HEK293 (cell line): ENCODE results near the gene PPP4R1.

ENCODE experiments used
- CTCF ChIA-PET: fragments of 350-600 bp; formaldehyde crosslinking; extraction: SDS; loops from one replicate; lab custom pipeline; 2021; ENCODE audit warnings: antibody characterized with exemption; lab: Yijun Ruan, JAX
- POLR2A ChIA-PET: fragments of 300-600 bp; formaldehyde crosslinking; extraction: SDS; loops from one replicate; lab custom pipeline; 2020; ENCODE audit warnings: antibody characterized with exemption, inconsistent platforms; lab: Yijun Ruan, JAX
- H3K27ac ChIP-seq: fragments of 200-500 bp; sonication (Bioruptor generic); 2 replicates; pipeline ENCODE4 v1.5.1; 2014; ENCODE audit warnings: low read depth, low read length, control low read depth, inconsistent platforms; ENCODE audit errors: extremely low read depth
- H3K36me3 ChIP-seq, 2 experiments: fragments of 200-500 bp in 1 of 2; sonication (Bioruptor generic) in 1 of 2; 1 replicate in 1 of 2; 2 replicates in 1 of 2; pipeline ENCODE4 v1.5.1; 2014 to 2017; ENCODE audit warnings: inconsistent platforms in 2 of 2, low read length in 2 of 2; ENCODE audit not compliant: control insufficient read depth in 2 of 2, insufficient read depth in 1 of 2
- H3K4me1 ChIP-seq: fragments of 200-500 bp; sonication (Bioruptor generic); 2 replicates; pipeline ENCODE4 v1.5.1; 2014; ENCODE audit warnings: mild to moderate bottlenecking, low read length, inconsistent platforms; ENCODE audit not compliant: control insufficient read depth, insufficient read depth
- H3K4me3 ChIP-seq: 2 replicates; pipeline ENCODE4 v1.5.1; 2011; ENCODE audit warnings: low read depth, mild to moderate bottlenecking, control low read depth, low read length, moderate library complexity
- H3K9me3 ChIP-seq: fragments of 200-500 bp; sonication (Bioruptor generic); 2 replicates; pipeline ENCODE4 v1.5.1; 2014; ENCODE audit warnings: low read depth, low read length, inconsistent platforms; ENCODE audit not compliant: control insufficient read depth, insufficient read depth
- EGR2 ChIP-seq: fragments of 450-650 bp; formaldehyde crosslinking; IDR thresholded peaks from 2 replicates; pipeline ENCODE4 v1.5.1; 2016; ENCODE audit warnings: low read depth, missing biosample characterization, missing genetic modification characterization
- GLI2 ChIP-seq: fragments of 450-650 bp; formaldehyde crosslinking; IDR thresholded peaks from 2 replicates; pipeline ENCODE4; 2017; ENCODE audit warnings: missing biosample characterization, missing genetic modification characterization, low read depth, borderline replicate concordance
- GLIS1 ChIP-seq: fragments of 450-650 bp; formaldehyde crosslinking; IDR thresholded peaks from 2 replicates; pipeline ENCODE4 v1.5.1; 2016; ENCODE audit warnings: missing biosample characterization, missing genetic modification characterization
- KLF16 ChIP-seq: fragments of 450-650 bp; formaldehyde crosslinking; IDR thresholded peaks from 2 replicates; pipeline ENCODE4 v1.5.1; 2017; ENCODE audit warnings: missing biosample characterization, missing genetic modification characterization
- SP2 ChIP-seq: fragments of 450-650 bp; formaldehyde crosslinking; IDR thresholded peaks from 2 replicates; pipeline ENCODE4 v1.5.1; 2016; ENCODE audit warnings: missing biosample characterization, missing genetic modification characterization
- ZFP37 ChIP-seq: fragments of 450-650 bp; formaldehyde crosslinking; IDR thresholded peaks from 2 replicates; pipeline ENCODE4 v1.5.1; 2016; ENCODE audit warnings: missing biosample characterization, missing genetic modification characterization
- ZFP69B ChIP-seq: fragments of 450-650 bp; formaldehyde crosslinking; IDR thresholded peaks from 2 replicates; pipeline ENCODE4 v1.5.1; 2016; ENCODE audit warnings: missing biosample characterization, missing genetic modification characterization
- ZNF140 ChIP-seq: fragments of 450-650 bp; formaldehyde crosslinking; IDR thresholded peaks from 2 replicates; pipeline ENCODE4 v1.5.1; 2016; ENCODE audit warnings: missing biosample characterization, missing genetic modification characterization
- ZNF155 ChIP-seq: fragments of 450-650 bp; formaldehyde crosslinking; IDR thresholded peaks from 2 replicates; pipeline ENCODE4 v1.5.1; 2016; ENCODE audit warnings: missing biosample characterization, missing genetic modification characterization
- ZNF16 ChIP-seq: fragments of 450-650 bp; formaldehyde crosslinking; IDR thresholded peaks from 2 replicates; pipeline ENCODE4 v1.5.1; 2016; ENCODE audit warnings: low read depth, missing biosample characterization, missing genetic modification characterization
- ZNF548 ChIP-seq: fragments of 450-650 bp; formaldehyde crosslinking; IDR thresholded peaks from 2 replicates; pipeline ENCODE4 v1.5.1; 2016; ENCODE audit warnings: missing biosample characterization, missing genetic modification characterization
- ZNF596 ChIP-seq: fragments of 450-650 bp; IDR thresholded peaks from 2 replicates; pipeline ENCODE4 v1.5.0; 2018; ENCODE audit warnings: missing biosample characterization, mild to moderate bottlenecking, missing genetic modification characterization, moderate library complexity
- ZNF658 ChIP-seq: fragments of 450-650 bp; formaldehyde crosslinking; IDR thresholded peaks from 2 replicates; pipeline ENCODE4; 2016; ENCODE audit warnings: missing biosample characterization, missing genetic modification characterization
- ZNF707 ChIP-seq: fragments of 450-650 bp; formaldehyde crosslinking; IDR thresholded peaks from 2 replicates; pipeline ENCODE4 v1.5.1; 2016; ENCODE audit warnings: missing biosample characterization, missing genetic modification characterization
- ZNF747 ChIP-seq: fragments of 450-650 bp; formaldehyde crosslinking; IDR thresholded peaks from 2 replicates; pipeline ENCODE4 v1.5.1; 2016; ENCODE audit warnings: missing biosample characterization, missing genetic modification characterization
- ZSCAN16 ChIP-seq: fragments of 450-650 bp; formaldehyde crosslinking; IDR thresholded peaks from 2 replicates; pipeline ENCODE4 v1.5.1; 2016; ENCODE audit warnings: missing biosample characterization, missing genetic modification characterization
- ZSCAN23 ChIP-seq: fragments of 450-650 bp; formaldehyde crosslinking; IDR thresholded peaks from 2 replicates; pipeline ENCODE4 v1.5.1; 2016; ENCODE audit warnings: missing biosample characterization, missing genetic modification characterization
- TF ChIP-seq, protein P1 (sequence below): fragments of 450-650 bp; formaldehyde crosslinking; IDR thresholded peaks from 2 replicates; pipeline ENCODE4 v1.5.0; 2017; ENCODE audit warnings: missing biosample characterization, missing genetic modification characterization, borderline replicate concordance
- TF ChIP-seq, protein P2 (sequence below): fragments of 450-650 bp; formaldehyde crosslinking; IDR thresholded peaks from 2 replicates; pipeline ENCODE4 v1.5.1; 2016; ENCODE audit warnings: missing biosample characterization, missing genetic modification characterization
- TF ChIP-seq, protein P3 (sequence below): fragments of 450-650 bp; formaldehyde crosslinking; IDR thresholded peaks from 2 replicates; pipeline ENCODE4 v1.5.1; 2016; ENCODE audit warnings: missing biosample characterization, missing genetic modification characterization, borderline replicate concordance

PPP4R1 gene

DNA sequence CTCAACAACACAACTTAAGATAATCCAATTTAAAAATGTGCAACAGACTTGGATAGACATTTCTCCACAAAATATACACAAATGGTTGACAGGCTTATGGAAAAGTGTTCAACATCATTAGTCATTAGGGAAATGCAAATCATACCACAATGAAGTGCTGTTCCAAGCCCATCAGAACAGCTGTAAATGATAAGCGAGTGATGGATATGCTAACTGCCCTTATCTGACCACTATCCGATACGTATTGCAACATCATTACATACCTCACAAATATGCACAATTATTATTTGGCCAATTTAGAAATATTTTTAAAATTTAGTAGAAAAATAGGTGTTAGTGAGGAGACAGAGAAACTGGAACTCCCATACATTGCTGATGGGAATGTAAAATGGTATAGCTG lies 62.2 kb downstream of the PPP4R1 start (continued):
- TF ChIP-seq ZNF140 (tag by site-specific recombination) (no peak), ZNF596 (no peak), ZSCAN23 (no peak)

DNA sequence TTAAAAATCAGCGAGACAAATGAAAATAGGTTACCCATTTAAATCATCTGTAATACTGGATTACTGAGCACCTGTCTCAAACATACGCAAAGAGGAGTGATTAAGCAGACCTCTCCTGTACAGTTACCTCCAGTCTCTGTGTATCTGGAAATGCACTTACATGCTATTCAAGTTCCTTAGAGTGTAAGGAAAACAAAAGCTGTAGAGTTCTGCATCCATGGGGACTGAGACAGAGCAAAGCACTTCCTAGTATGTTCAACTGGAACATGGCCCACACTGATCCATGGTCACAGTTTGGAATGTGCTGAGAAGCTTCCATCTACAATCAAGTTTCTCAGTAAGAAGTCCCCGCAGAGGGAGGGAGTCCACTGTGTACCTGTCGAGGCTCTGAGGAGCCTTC lies 63.9 kb downstream of the PPP4R1 start:
- H3K27ac ChIP-seq: no peak overlapping the region
- ChIA-PET POLR2A (no interaction called here), CTCF (interaction anchor here (1.4 to 1.5 kb wide), 2 partner anchors 11 to 25 kb away, joined by 3 to 7 read pairs; no protein-coding TSS in a partner anchor)
- peaks cover 39 to 88% of the 10 kb centered on the region in 2 experiments for H3K36me3 ChIP-seq
- no peaks in the 10 kb centered on the region for H3K9me3 ChIP-seq
- no peak overlapping the region for H3K4me3 ChIP-seq
- H3K4me1 ChIP-seq: no peaks in the 10 kb centered on the region
- TF ChIP-seq ZNF548 (tag by site-specific recombination): no peak
- no peak for TF ChIP-seq ZFP37
- TF ChIP-seq ZNF747: no peak
- TF ChIP-seq ZSCAN16 (tag by site-specific recombination): no peak
- TF ChIP-seq GLIS1 (tag by site-specific recombination): no peak
- TF ChIP-seq, protein P1, sequence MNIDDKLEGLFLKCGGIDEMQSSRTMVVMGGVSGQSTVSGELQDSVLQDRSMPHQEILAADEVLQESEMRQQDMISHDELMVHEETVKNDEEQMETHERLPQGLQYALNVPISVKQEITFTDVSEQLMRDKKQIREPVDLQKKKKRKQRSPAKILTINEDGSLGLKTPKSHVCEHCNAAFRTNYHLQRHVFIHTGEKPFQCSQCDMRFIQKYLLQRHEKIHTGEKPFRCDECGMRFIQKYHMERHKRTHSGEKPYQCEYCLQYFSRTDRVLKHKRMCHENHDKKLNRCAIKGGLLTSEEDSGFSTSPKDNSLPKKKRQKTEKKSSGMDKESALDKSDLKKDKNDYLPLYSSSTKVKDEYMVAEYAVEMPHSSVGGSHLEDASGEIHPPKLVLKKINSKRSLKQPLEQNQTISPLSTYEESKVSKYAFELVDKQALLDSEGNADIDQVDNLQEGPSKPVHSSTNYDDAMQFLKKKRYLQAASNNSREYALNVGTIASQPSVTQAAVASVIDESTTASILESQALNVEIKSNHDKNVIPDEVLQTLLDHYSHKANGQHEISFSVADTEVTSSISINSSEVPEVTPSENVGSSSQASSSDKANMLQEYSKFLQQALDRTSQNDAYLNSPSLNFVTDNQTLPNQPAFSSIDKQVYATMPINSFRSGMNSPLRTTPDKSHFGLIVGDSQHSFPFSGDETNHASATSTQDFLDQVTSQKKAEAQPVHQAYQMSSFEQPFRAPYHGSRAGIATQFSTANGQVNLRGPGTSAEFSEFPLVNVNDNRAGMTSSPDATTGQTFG (tag by site-specific recombination): no peak
- TF ChIP-seq ZFP69B (tag by site-specific recombination): no peak
- TF ChIP-seq, protein P2, sequence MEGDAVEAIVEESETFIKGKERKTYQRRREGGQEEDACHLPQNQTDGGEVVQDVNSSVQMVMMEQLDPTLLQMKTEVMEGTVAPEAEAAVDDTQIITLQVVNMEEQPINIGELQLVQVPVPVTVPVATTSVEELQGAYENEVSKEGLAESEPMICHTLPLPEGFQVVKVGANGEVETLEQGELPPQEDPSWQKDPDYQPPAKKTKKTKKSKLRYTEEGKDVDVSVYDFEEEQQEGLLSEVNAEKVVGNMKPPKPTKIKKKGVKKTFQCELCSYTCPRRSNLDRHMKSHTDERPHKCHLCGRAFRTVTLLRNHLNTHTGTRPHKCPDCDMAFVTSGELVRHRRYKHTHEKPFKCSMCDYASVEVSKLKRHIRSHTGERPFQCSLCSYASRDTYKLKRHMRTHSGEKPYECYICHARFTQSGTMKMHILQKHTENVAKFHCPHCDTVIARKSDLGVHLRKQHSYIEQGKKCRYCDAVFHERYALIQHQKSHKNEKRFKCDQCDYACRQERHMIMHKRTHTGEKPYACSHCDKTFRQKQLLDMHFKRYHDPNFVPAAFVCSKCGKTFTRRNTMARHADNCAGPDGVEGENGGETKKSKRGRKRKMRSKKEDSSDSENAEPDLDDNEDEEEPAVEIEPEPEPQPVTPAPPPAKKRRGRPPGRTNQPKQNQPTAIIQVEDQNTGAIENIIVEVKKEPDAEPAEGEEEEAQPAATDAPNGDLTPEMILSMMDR: no peak
- TF ChIP-seq ZNF707 (tag by site-specific recombination): no peak
- TF ChIP-seq ZNF155 (tag by site-specific recombination): no peak
- no peak for TF ChIP-seq ZNF658 (tag by site-specific recombination)
- no peak for TF ChIP-seq GLI2 (tag by site-specific recombination)
- no peak for TF ChIP-seq KLF16 (tag by site-specific recombination)
- TF ChIP-seq SP2 (tag by site-specific recombination): no peak
- no peak for TF ChIP-seq ZNF16 (tag by site-specific recombination)
- no peak for TF ChIP-seq EGR2 (tag by site-specific recombination)
- TF ChIP-seq, protein P3, sequence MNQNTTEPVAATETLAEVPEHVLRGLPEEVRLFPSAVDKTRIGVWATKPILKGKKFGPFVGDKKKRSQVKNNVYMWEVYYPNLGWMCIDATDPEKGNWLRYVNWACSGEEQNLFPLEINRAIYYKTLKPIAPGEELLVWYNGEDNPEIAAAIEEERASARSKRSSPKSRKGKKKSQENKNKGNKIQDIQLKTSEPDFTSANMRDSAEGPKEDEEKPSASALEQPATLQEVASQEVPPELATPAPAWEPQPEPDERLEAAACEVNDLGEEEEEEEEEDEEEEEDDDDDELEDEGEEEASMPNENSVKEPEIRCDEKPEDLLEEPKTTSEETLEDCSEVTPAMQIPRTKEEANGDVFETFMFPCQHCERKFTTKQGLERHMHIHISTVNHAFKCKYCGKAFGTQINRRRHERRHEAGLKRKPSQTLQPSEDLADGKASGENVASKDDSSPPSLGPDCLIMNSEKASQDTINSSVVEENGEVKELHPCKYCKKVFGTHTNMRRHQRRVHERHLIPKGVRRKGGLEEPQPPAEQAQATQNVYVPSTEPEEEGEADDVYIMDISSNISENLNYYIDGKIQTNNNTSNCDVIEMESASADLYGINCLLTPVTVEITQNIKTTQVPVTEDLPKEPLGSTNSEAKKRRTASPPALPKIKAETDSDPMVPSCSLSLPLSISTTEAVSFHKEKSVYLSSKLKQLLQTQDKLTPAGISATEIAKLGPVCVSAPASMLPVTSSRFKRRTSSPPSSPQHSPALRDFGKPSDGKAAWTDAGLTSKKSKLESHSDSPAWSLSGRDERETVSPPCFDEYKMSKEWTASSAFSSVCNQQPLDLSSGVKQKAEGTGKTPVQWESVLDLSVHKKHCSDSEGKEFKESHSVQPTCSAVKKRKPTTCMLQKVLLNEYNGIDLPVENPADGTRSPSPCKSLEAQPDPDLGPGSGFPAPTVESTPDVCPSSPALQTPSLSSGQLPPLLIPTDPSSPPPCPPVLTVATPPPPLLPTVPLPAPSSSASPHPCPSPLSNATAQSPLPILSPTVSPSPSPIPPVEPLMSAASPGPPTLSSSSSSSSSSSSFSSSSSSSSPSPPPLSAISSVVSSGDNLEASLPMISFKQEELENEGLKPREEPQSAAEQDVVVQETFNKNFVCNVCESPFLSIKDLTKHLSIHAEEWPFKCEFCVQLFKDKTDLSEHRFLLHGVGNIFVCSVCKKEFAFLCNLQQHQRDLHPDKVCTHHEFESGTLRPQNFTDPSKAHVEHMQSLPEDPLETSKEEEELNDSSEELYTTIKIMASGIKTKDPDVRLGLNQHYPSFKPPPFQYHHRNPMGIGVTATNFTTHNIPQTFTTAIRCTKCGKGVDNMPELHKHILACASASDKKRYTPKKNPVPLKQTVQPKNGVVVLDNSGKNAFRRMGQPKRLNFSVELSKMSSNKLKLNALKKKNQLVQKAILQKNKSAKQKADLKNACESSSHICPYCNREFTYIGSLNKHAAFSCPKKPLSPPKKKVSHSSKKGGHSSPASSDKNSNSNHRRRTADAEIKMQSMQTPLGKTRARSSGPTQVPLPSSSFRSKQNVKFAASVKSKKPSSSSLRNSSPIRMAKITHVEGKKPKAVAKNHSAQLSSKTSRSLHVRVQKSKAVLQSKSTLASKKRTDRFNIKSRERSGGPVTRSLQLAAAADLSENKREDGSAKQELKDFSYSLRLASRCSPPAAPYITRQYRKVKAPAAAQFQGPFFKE (tag by site-specific recombination): no peak
- TF ChIP-seq, all 188 proteins: peak for 0
